NCI-H524 treated with DMSO at 0.1 percent for 48 hours (cell line): Measurements from ENCODE around the gene ATG2A.

Experiments
- DNase-seq: peaks from one replicate; lab custom pipeline; 2025; lab: John Stamatoyannopoulos, UW

Gene ATG2A

DNA sequence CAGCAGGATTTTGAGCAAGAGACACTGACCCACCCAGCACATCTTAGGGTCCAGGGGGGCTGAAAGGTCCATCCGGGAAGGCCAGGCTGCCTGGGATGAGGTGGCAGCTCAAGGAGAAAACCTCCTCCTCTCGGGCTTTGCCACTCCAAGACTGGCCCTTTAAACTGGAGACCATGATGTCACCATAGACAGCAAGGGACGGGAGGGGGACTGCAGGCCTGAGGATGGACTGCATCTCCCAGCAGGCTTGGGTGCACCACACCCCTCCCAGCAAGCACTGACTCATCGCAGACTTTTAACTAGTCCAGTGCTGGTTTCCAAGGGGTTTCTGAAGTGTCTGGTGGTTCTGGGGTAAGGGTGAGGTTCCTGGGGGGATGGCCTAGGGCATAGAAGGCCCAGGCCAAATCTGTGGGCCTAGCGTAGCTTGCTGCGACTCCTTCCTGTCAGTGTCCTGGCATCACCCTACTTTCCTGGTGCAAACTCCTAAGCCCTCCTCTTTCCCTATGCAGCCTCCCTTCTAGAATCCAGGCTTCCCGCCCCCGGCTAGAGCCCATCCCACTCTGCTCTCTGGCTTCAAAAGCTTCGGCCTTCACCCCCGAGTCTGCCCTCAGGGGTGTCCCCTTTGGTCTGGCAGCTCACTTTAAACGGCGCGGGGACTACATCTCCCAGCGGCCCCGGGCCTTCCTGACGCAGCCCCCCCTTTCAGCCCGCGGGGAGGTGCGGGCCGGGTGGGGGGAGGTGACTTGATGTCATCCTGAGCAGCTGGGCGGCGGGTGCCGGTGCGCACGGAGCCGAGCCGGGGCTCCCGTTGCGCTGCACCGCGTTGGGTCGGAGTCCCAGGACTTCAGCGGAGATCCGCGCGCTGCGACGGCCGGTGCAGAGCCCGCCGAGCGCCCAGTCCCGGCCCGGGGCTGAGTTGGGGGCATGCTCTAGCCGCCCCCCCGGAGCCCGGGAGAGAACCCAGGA lies 7.2 kb upstream of the ATG2A start, which contains the start of gene PPP2R5B:
PPP2R5B (plus strand) TSS at position 746 of the 966 bp plus-strand sequence. CDS start 1,046 bp downstream, outside the sequence.
- peak; percentile 14 for DNase-seq

GRCh38 chr11:64923151-64923661 lies 6.2 kb upstream of the ATG2A start:
- no peak for DNase-seq

- DNase-seq: no peak
Measured at GRCh38 chr11:64921384-64921783, 4.4 kb upstream of the ATG2A start.

- DNase-seq: no peak
Measured at GRCh38 chr11:64920124-64920523, 3.1 kb upstream of the ATG2A start.

DNA sequence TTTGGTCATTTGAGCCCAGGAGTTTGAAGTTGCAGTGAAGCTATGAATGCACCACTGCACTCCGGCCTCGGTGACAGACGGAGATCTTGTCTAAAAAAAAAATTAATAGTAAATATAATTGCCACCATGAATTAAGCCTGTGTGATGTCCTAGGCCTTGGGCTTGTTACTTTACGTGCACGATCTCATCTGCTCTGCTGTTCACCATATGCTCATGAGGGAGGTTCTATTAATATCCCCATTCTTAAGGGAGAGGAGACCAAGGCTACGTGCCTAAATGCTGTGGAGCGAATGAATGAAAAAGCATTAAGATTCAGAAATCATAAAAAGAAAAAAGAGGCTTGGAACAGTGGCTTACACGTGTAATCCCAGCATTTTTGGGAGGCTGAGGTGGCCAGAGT lies 2.6 kb upstream of the ATG2A start:
- no peak for DNase-seq

DNA sequence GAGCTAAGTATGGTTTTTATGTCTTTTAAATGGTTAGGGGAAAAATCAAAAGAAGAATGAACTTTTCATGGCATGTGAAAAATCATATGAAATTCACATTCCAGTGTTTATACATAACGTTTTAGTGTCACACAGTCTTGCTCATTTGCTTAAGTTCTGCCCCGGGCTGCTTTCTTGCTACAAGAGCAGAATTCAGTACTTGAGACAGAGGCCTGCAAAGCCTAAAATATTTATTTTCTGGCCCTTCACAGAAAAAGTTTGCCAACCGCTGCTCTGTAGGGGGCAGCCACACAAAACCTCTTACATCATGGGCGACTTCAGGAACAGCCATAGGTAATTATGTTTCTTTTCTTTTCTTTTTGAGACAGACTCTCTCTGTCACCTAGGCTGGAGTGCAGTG lies 1.0 kb upstream of the ATG2A start:
- DNase-seq: no peak

DNA sequence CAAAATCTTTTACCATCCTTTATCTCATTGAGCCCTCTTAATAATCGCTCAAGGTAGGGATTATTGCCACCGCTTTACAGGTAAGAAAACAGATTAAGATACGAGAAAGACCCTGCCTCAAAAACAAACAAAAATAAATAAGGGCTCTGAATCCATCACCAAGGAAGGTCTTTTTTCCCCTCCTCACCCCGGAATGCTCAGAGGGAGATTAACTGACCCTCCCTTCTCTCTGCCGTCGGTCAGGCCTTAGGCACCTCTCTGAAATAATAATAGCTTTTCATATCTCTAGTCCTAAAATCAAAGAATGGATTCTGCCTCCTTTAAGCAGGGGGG lies 620 bp upstream of the ATG2A start:
- no peak for DNase-seq

- DNase-seq: no peak
Measured at GRCh38 chr11:64916040-64916774, 802 bp downstream of the ATG2A start.

GRCh38 chr11:64915376-64915887 lies 1.6 kb downstream of the ATG2A start:
- DNase-seq: no peak

- DNase-seq: no peak
Measured at GRCh38 chr11:64914123-64914522, 2.9 kb downstream of the ATG2A start.

DNA sequence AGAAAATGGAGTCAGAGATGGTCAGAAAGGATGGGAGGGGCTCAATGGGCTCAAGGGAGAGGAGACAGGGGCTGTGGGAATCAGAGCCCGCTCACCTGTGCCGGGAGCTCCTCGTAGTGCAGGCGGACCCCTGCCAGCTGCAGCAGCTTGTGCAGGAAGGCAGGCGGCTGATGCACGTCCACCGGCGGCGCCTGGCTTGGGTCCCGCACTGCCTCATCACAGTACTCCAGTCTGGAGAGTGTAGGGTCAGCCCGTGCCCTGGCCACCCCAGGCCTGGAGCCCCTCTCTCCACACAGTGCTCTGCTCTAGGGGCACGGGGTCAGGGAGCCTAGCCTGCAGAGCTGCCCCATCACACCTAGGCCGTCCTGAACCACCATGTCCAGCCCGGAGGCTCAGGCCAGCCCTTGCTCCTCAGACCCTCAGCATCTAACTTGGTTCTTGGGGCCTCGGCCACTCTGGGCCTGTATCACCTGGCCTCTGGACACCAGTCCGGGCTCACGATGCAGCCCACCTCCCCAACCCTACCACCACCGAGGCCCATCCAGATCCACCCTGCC lies 3.8 kb downstream of the ATG2A start:
- DNase-seq: no peak

GRCh38 chr11:64911689-64912088 lies 5.3 kb downstream of the ATG2A start:
- no peak for DNase-seq

- no peak for DNase-seq
Measured at GRCh38 chr11:64911142-64911541, 5.9 kb downstream of the ATG2A start.

GRCh38 chr11:64910451-64911093 lies 6.4 kb downstream of the ATG2A start:
- no peak for DNase-seq

DNA sequence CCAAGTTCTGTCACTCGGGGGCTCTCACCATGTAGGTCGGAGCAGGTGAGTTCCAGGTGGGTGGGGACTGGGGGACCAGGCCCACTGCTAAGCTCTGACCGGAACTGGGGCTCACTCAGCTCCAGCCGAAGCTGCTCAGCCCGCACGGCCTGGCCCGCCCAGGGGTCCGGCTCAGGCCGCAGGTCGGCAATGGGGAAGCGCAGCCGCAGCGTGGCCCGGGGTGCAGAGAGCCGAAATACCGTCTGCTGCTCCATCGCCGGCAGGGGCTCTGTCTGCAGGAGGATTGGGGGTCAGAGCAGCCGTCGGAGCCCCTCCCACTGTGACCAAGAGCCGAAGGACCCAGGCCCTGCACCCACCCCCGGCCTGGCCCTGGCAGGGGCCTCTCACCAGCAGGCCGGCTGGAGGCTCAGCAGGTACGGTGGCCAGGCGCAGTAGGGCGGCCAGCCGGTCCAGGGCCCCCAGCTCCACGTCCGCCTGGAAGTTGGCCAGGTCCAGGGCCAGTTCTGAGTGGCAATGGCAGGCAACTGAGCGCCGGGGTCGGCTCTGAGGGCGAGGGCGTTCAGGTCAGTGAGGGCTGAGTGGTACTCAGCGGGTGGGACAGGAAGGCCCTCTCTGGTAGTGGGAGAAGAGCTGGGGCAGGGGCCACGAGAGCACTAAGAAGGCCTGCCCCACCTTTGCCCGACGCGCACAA lies 7.2 kb downstream of the ATG2A start:
- DNase-seq: no peak

DNA sequence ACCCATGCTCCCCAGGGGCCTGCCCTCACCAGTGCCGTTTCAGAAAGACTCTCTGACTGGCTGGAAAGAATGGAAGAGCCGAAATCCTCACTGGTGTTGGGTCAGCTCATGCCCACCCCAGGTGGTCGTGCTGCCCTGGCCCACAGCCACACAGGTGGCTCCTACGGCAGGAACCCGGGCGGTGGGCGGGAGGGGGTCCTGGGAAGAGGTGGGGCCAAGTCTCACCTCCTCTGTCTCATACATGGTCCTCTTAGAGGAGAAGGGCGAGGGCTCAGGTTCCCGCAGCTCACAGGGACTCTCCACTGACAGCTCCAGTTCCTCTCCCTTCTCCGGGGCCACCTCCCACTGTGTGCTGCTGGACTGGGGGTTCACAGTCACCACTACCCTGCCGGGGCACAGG lies 8.2 kb downstream of the ATG2A start:
- DNase-seq: no peak

DNA sequence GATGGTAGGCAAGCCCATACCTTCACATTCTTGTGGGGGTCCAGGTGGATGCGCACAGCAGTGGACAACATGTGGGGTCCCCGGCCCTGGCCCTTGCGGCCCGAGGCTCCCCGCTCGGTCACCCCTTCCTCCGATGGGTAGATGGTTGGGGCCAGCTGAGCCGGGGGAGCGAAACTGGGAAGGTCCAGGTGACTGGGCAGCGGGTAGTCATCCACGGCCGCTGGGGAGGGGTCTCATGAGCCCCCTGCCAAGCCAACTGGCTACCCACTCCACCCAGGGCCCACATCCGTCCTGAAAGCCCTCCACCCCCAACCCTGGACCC lies 10.7 kb downstream of the ATG2A start:
- no peak for DNase-seq

DNA sequence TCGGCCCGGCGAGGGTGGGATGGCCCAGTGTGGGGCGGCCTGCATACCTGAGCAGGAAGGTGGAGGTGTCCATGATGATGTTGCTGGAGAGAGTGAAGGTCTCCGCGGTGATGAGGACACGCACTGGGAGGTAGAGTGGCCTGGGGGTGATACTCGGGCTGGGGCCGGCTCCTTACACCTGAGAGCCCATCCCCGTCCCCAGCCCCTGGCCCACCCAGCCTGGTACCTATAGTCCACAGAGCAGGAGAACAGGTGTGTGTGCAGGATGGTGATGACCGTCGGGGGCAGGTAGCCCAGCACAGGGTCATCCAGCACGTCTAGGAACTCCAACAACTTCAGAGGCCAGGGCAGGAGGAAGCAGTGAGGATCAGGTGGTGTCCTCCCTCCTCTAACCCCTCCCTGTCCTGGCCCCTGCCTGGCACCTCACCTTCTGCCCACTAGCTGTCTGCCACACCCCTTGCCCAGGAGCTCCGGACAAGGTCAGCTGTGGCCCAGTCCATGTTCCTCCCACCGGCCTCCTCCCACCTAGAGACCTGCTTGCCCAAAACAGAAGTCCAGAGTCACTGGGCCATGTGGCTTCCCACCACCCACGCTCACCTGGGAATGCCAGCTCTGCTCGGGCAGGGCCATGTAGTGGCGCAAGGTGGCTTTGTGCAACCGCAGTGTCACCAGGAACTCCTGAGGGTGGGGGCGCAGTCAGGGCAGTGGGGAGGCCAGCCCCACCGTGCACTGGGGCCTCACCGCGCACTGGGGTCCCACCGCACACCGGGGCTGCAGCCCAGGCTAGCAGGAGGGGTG lies 11.3 kb downstream of the ATG2A start:
- DNase-seq: no peak

GRCh38 chr11:64903291-64903833 lies 13.6 kb downstream of the ATG2A start:
- DNase-seq: no peak
